Glutamatergic neuron (in vitro differentiated cells): ENCODE measurements around the gene CENPO. TPM values are rescaled to one million over a fixed set of nuclear protein-coding genes. Genes with fewer than 3 reads are reported as not detected.

Experiments
- DNase-seq: peaks from one replicate; pipeline ENCODE4 v3.0.0; 2022
- H3K27ac Mint-ChIP-seq: one replicate; pipeline ENCODE4 v1.8.0; 2020; ENCODE audit warnings: mild to moderate bottlenecking, mixed read lengths, inconsistent platforms; ENCODE audit not compliant: unreplicated experiment
- H3K27me3 Mint-ChIP-seq: one replicate; pipeline ENCODE4 v1.8.0; 2020; ENCODE audit warnings: mild to moderate bottlenecking, moderate library complexity, mixed read lengths, inconsistent platforms; ENCODE audit not compliant: unreplicated experiment
- H3K36me3 Mint-ChIP-seq: one replicate; pipeline ENCODE4 v1.8.0; 2020; ENCODE audit warnings: mild to moderate bottlenecking, mixed read lengths, inconsistent platforms; ENCODE audit not compliant: unreplicated experiment
- H3K4me1 Mint-ChIP-seq: one replicate; pipeline ENCODE4 v1.8.0; 2020; ENCODE audit warnings: mild to moderate bottlenecking, low read depth, mixed read lengths, inconsistent platforms; ENCODE audit not compliant: unreplicated experiment
- H3K4me3 Mint-ChIP-seq: one replicate; pipeline ENCODE4 v1.8.0; 2020; ENCODE audit warnings: mild to moderate bottlenecking, mixed read lengths, inconsistent platforms; ENCODE audit not compliant: unreplicated experiment
- H3K9me3 Mint-ChIP-seq: one replicate; pipeline ENCODE4 v1.8.0; 2020; ENCODE audit warnings: mild to moderate bottlenecking, moderate library complexity, mixed read lengths, inconsistent platforms; ENCODE audit not compliant: unreplicated experiment
- total RNA-seq: library from RNA; stranded (reverse); fragmentation: NEBNext Ultra II Directional; extraction: Animal tissue kit (Norgen Biotek cat#: 25700); gene quantifications from one replicate; pipeline ENCODE4 v1.2.1, GENCODE V29; 2021; ENCODE audit not compliant: unreplicated experiment
- TF ChIP-seq, protein P1 (sequence below): fragments of 200-600 bp; sonication (generic); IDR thresholded peaks from one replicate; pipeline ENCODE4 v1.5.0; 2021; ENCODE audit not compliant: partially characterized antibody, unreplicated experiment

CENPO gene
- total RNA-seq, 1 donor from 2014 or later: 26.5 TPM

DNA sequence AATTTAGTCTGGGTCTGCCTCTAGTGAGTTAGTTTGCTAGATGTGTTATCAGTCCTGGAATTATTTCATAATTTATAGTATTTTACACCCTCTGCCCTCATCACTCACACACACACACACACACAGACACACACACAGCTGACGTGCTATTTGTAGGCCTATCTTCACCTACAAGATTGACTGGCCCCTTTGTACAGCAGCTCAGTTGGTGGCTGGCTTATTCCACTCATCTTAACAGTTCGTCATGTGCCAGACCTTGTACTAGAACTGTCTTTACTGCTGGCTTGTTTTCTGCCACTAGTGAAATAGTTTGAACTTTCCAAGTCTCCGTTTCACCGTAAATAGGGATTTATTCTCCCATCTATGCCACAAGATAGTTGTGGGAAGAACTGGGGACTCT lies 21.3 kb downstream of the CENPO start:
- Mint-ChIP-seq H3K4me1 (no peaks in the 10 kb centered on the region), H3K27me3 (no peaks in the 10 kb centered on the region), H3K4me3 (no peak overlapping the region), H3K9me3 (peaks cover 2% of the 10 kb centered on the region), H3K27ac (no peak overlapping the region), H3K36me3 (no peaks in the 10 kb centered on the region)
- TF ChIP-seq, protein P1, sequence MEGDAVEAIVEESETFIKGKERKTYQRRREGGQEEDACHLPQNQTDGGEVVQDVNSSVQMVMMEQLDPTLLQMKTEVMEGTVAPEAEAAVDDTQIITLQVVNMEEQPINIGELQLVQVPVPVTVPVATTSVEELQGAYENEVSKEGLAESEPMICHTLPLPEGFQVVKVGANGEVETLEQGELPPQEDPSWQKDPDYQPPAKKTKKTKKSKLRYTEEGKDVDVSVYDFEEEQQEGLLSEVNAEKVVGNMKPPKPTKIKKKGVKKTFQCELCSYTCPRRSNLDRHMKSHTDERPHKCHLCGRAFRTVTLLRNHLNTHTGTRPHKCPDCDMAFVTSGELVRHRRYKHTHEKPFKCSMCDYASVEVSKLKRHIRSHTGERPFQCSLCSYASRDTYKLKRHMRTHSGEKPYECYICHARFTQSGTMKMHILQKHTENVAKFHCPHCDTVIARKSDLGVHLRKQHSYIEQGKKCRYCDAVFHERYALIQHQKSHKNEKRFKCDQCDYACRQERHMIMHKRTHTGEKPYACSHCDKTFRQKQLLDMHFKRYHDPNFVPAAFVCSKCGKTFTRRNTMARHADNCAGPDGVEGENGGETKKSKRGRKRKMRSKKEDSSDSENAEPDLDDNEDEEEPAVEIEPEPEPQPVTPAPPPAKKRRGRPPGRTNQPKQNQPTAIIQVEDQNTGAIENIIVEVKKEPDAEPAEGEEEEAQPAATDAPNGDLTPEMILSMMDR: no peak
- DNase-seq: no peak

DNA sequence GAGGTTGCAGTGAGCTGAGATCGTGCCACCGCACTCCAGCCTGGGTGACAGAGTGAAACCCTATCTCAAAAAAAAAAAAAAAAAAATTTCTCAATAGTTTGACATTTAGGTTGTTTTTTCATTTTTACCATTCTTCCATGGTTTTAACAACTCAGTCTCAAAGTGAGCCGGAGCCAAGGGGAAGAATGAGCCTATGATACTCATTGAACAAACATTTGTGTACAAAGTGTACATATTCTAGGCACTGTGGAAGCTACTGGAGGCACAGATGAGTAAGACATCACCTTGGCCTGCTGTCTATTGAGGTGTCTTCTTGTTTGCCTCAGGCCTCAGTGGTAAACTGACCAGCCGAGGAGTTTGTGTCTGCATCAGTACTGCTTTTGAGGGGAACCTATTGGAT lies 21.9 kb downstream of the CENPO start:
- Mint-ChIP-seq H3K9me3 (peaks cover 2% of the 10 kb centered on the region), H3K27ac (no peak overlapping the region)

DNA sequence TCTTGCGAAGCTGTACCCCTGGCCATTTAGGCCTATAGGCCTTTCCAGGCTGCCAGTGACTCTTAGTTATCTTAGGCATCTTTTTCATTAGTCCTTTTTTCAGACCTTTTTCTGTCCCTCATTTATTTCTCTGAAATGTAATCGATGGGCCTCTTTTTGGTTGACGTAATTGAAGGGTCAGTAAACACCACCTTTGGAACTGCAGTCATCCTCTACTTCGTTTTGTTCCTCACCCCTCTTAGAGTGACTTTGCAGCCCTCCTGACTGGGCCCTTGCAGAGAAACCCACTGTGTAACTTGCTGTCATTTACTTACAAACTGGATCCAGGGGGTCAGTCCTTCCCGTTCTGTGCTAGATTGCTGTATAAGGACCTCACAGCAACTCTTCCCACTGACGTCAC lies 23.2 kb downstream of the CENPO start:
- H3K4me3 Mint-ChIP-seq: no peak overlapping the region
- peaks cover 4% of the 10 kb centered on the region for H3K4me1 Mint-ChIP-seq
- TF ChIP-seq, protein P1: no peak
- no peaks in the 10 kb centered on the region for H3K27me3 Mint-ChIP-seq
- H3K27ac Mint-ChIP-seq: no peak overlapping the region
- DNase-seq: no peak
- H3K36me3 Mint-ChIP-seq: no peaks in the 10 kb centered on the region
- H3K9me3 Mint-ChIP-seq: peaks cover 4% of the 10 kb centered on the region

More for the DNA sequence above, 21.9 kb downstream of the CENPO start:
- TF ChIP-seq, protein P1: no peak
- Mint-ChIP-seq H3K4me1 (no peaks in the 10 kb centered on the region), H3K4me3 (no peak overlapping the region), H3K27me3 (no peaks in the 10 kb centered on the region), H3K36me3 (no peaks in the 10 kb centered on the region)
- DNase-seq: no peak

DNA sequence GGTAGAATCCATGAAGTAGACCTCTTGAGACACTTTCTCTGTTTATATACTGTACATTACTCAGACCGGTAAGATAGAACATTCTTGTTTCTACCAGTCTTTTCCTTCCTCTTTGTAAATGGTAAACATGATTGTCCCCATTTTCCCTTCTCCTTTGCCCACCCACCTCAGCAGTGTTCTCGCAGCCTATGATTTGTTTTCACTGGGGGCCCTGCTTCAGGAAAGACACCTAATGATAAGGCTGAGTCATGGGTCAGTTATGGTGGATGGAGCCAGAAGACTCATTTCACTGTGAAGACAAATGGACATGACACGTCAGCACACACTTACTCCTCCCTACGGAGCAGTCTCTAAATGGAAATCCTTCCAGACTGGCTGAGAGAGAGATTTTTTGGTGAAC lies 23.7 kb downstream of the CENPO start:
- Mint-ChIP-seq H3K4me3 (no peak overlapping the region), H3K27me3 (no peaks in the 10 kb centered on the region), H3K4me1 (peaks cover 4% of the 10 kb centered on the region), H3K27ac (no peak overlapping the region), H3K9me3 (peaks cover 4% of the 10 kb centered on the region), H3K36me3 (no peaks in the 10 kb centered on the region)
- TF ChIP-seq, protein P1: no peak
- DNase-seq: no peak

DNA sequence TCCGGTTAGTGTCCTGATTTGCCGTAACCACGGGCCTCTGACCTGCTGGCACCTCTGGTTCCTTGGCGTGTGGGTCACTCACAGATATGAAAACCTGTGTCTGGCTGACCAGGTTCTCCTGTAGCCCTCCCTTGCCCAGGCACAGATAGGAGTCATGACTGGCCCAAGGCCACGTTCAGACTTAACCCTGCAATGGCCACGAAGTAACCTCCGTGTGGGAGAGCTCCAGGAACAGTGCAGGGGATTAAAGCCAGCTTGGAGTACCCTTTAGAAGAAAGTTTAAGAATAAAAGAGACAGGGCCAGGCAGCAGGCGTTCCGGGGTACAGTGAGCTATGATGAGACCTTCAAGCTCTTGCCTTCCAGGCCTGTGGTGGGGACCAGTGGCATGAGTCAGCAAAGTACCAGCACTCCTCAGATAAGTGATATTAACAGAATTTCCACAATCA lies 25.5 kb downstream of the CENPO start:
- Mint-ChIP-seq H3K27ac (no peak overlapping the region), H3K36me3 (peaks cover 7% of the 10 kb centered on the region), H3K4me3 (no peak overlapping the region), H3K9me3 (peaks cover 4% of the 10 kb centered on the region), H3K4me1 (peaks cover 10% of the 10 kb centered on the region), H3K27me3 (no peaks in the 10 kb centered on the region)
- TF ChIP-seq, protein P1: no peak
- no peak for DNase-seq
